Testis (tissue), 3 donors: ENCODE data around the gene PCDHA7. TPM values are rescaled to one million over a fixed set of nuclear protein-coding genes. Genes with fewer than 3 reads are reported as not detected.

Experiments
- DNase-seq: peaks from one replicate; pipeline ENCODE4 v3.0.0-alpha.2; 2019
- H3K27ac ChIP-seq, 2 donors: fragments of 200-600 bp; sonication (generic); one replicate each; pipeline ENCODE4 v1.5.1; 2019
- H3K27me3 ChIP-seq: fragments of 200-600 bp; sonication (generic); one replicate; pipeline ENCODE4 v1.5.1; 2019
- H3K36me3 ChIP-seq: fragments of 200-600 bp; sonication (generic); one replicate; pipeline ENCODE4 v1.5.1; 2017; ENCODE audit warnings: low read depth; ENCODE audit errors: missing control alignments
- H3K4me1 ChIP-seq: fragments of 200-600 bp; sonication (generic); one replicate; pipeline ENCODE4 v1.5.1; 2019
- H3K4me3 ChIP-seq, 2 donors: fragments of 200-600 bp; sonication (generic); one replicate each; pipeline ENCODE4 v1.5.1; 2017 to 2019
- H3K9me3 ChIP-seq: fragments of 200-600 bp; sonication (generic); one replicate; pipeline ENCODE4 v1.5.1; 2017
- POLR2A ChIP-seq: fragments of 450-650 bp; IDR thresholded peaks from one replicate; pipeline ENCODE4 v1.6.1; 2017; ENCODE audit warnings: antibody characterized with exemption, mild to moderate bottlenecking, moderate library complexity
- WGBS, 2 donors: methylation state at CpG; one replicate each; pipeline ENCODE4 v1.1.5; 2018; 5-methylcytosine and 5-hydroxymethylcytosine counted together
- intact Hi-C: fragments of 100-400 bp; cut with DNase I; formaldehyde crosslinking; loops from one replicate; pipeline ENCODE4 v1.15.1; 2023; ENCODE audit warnings: low total_unique reads
- polyA plus RNA-seq: library from polyadenylated mRNA; stranded (reverse); fragments of 350-450 nt; fragmentation: Illumina TruSeq; extraction: RNeasy Lipid Tissue Mini Kit (QIAGEN cat#74804); gene quantifications from one replicate; pipeline ENCODE4 v1.2.3, GENCODE V29; 2014; ENCODE audit warnings: low read depth, low replicate concordance; ENCODE audit not compliant: insufficient read depth
- total RNA-seq, 2 donors: library from RNA; depleted of rRNA; stranded (reverse); fragments of >200 nt; gene quantifications; one replicate each; pipeline ENCODE4 v1.2.3, GENCODE V29; 2016
- TF ChIP-seq, protein P1 (sequence below), 3 experiments: fragments of 450-650 bp in 2 of 3; fragments of 200-600 bp in 1 of 3; sonication (generic) in 1 of 3; IDR thresholded peaks; one replicate each; pipeline ENCODE4 v1.5.1; 2016 to 2019; ENCODE audit warnings: antibody characterized with exemption in 3 of 3, mild to moderate bottlenecking in 2 of 3, moderate library complexity in 1 of 3

The PCDHA7 gene
- total and polyA plus RNA-seq, 3 donors from 2014 or later = 0.78 to 3.8 (median 2.7) TPM

DNA sequence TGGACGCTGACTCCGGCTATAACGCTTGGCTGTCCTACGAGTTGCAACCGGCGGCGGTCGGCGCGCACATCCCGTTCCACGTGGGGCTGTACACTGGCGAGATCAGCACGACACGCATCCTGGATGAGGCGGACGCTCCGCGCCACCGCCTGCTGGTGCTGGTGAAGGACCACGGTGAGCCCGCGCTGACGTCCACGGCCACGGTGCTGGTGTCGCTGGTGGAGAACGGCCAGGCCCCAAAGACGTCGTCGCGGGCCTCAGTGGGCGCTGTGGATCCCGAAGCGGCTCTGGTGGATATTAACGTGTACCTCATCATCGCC is 43.2 kb downstream of the PCDHA7 start:
- no peaks in the 10 kb centered on the region for H3K27me3 ChIP-seq

DNA sequence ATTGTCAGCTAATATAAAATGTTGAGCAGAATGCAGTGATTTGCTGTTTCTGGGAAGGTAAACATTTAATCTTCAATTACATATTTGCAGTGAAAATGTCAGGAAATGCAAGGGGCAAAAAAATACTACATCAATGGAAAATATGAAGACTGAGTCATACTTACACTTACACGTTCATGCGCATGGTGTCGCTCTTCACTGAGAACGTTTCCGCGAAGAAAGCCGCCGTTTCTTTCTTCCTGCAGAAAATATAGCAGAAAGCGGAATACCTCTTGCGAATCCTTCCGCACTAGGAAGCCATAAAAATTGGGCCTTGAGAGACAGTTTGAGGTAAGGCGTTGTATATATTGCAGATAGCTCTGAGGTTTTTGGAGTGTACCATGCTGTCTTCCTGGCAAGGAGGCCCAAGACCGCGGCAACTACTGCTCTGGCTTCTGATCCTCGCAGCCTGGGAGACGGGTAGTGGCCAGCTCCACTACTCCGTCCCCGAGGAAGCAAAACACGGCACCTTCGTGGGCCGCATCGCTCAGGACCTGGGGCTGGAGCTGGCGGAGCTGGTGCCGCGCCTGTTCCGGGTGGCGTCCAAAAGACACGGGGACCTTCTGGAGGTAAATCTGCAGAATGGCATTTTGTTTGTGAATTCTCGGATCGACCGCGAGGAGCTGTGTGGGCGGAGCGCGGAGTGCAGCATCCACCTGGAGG is 48.0 kb downstream of the PCDHA7 start, which contains the start of gene PCDHA13:
Gene PCDHA13, plus strand, starts transcription at position 236 of the 702 bp plus-strand sequence. Its CDS starts 145 bp downstream, at position 381.
- no peaks in the 10 kb centered on the region for H3K9me3 ChIP-seq
- 6 to 8% methylated on average over 15 to 35 of the region's 35 CpGs for WGBS, 2 donors
- no peak for TF ChIP-seq POLR2A
- TF ChIP-seq, protein P1, sequence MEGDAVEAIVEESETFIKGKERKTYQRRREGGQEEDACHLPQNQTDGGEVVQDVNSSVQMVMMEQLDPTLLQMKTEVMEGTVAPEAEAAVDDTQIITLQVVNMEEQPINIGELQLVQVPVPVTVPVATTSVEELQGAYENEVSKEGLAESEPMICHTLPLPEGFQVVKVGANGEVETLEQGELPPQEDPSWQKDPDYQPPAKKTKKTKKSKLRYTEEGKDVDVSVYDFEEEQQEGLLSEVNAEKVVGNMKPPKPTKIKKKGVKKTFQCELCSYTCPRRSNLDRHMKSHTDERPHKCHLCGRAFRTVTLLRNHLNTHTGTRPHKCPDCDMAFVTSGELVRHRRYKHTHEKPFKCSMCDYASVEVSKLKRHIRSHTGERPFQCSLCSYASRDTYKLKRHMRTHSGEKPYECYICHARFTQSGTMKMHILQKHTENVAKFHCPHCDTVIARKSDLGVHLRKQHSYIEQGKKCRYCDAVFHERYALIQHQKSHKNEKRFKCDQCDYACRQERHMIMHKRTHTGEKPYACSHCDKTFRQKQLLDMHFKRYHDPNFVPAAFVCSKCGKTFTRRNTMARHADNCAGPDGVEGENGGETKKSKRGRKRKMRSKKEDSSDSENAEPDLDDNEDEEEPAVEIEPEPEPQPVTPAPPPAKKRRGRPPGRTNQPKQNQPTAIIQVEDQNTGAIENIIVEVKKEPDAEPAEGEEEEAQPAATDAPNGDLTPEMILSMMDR (IDR thresholded peaks at IDR 0.05) = peak in 2 of 3 experiments; percentile 36 to 56
- H3K4me3 ChIP-seq = peak within 1 kb of the TSS; percentile 33 to 59
- no peaks in the 10 kb centered on the region for H3K4me1 ChIP-seq
- no peak within 1 kb of the TSS for H3K27ac ChIP-seq
- H3K36me3 ChIP-seq = no peaks in the 10 kb centered on the region
- DNase-seq = peak; percentile 71
- intact Hi-C loops = no loop called here
- H3K27me3 ChIP-seq = no peaks in the 10 kb centered on the region

More for the DNA sequence above, 43.2 kb downstream of the PCDHA7 start:
- DNase-seq = no peak
- Histone ChIP-seq H3K27ac (no peak overlapping the region), H3K4me1 (no peaks in the 10 kb centered on the region), H3K36me3 (no peaks in the 10 kb centered on the region), H3K9me3 (no peaks in the 10 kb centered on the region), H3K4me3 (peak overlapping the region; percentile 16 to 51)
- intact Hi-C loops = no loop called here
- TF ChIP-seq, protein P1 (IDR thresholded peaks at IDR 0.05) = no peak
- TF ChIP-seq POLR2A = no peak
- 32 to 53% methylated on average over 5 to 37 of the region's 37 CpGs for WGBS, 2 donors

GRCh38 chr5:140882591-140882899 is 48.5 kb downstream of the PCDHA7 start:
- 10% methylated on average over 9 to 12 of the region's 12 CpGs for WGBS, 2 donors
- Histone ChIP-seq H3K4me3 (peak overlapping the region; percentile 33 to 59), H3K4me1 (no peaks in the 10 kb centered on the region), H3K36me3 (no peaks in the 10 kb centered on the region), H3K9me3 (no peaks in the 10 kb centered on the region), H3K27ac (no peak overlapping the region), H3K27me3 (no peaks in the 10 kb centered on the region)
- no peak for TF ChIP-seq POLR2A
- TF ChIP-seq, protein P1 (IDR thresholded peaks at IDR 0.05) = peak; percentile 12 to 34 (median 28)
- peak; percentile 74 for DNase-seq
- intact Hi-C loops = no loop called here

DNA sequence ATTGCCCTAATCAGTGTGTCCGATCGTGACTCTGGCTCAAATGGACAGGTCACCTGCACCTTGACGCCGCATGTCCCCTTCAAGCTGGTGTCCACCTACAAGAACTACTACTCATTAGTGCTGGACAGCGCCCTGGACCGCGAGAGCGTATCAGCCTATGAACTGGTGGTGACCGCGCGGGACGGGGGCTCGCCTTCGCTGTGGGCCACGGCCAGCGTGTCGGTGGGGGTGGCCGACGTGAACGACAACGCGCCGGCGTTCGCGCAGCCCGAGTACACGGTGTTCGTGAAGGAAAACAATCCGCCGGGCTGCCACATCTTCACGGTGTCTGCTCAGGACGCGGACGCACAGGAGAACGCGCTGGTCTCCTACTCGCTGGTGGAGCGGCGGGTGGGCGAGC is 49.3 kb downstream of the PCDHA7 start:
- TF ChIP-seq POLR2A = no peak
- TF ChIP-seq, protein P1 (IDR thresholded peaks at IDR 0.05) = no peak
- Histone ChIP-seq H3K9me3 (no peaks in the 10 kb centered on the region), H3K27ac (no peak overlapping the region), H3K27me3 (no peaks in the 10 kb centered on the region), H3K4me1 (no peaks in the 10 kb centered on the region), H3K4me3 (peak overlapping the region; percentile 37 to 45), H3K36me3 (no peaks in the 10 kb centered on the region)
- intact Hi-C loops = no loop called here
- peak; percentile 25 for DNase-seq
- WGBS, 2 donors = 27 to 34% methylated on average over 8 to 41 of the region's 41 CpGs
